ENCODE data around the gene CTNND2.
"Not testable (repeated sequence)": the region's sequence is repeated elsewhere in the genome, so short reads cannot be mapped to it uniquely, and the experiment has no call there.

The CTNND2 gene

GRCh38 chr5:11642438-11642837 lies 261.8 kb downstream of the CTNND2 start:
- no peak for TF ChIP-seq CTCF (conservative IDR thresholded peaks at IDR 0.05; ENCODE audit: low read depth)
- ChIA-PET CTCF (no interaction called here), POLR2A (ENCODE audit: low non-redundant PET) (no interaction called here)
- no peak for DNase-seq (ENCODE audit: low spot score)
- no peak overlapping the region for H3K27ac ChIP-seq

- ChIA-PET CTCF (interaction anchor here (0.6 kb wide), 1 partner anchor 52 kb away, joined by 4 read pairs; no protein-coding TSS in a partner anchor), POLR2A (ENCODE audit: low non-redundant PET) (no interaction called here)
- TF ChIP-seq CTCF (conservative IDR thresholded peaks at IDR 0.05; ENCODE audit: low read depth) = no peak
- DNase-seq (ENCODE audit: low spot score) = no peak
- H3K27ac ChIP-seq = no peak overlapping the region
These were observed 263.9 kb downstream of the CTNND2 start for GRCh38 chr5:11640158-11640873.

GRCh38 chr5:11622785-11623184 lies 281.5 kb downstream of the CTNND2 start:
- no peak for TF ChIP-seq CTCF (conservative IDR thresholded peaks at IDR 0.05; ENCODE audit: low read depth)

GRCh38 chr5:11620172-11620571 lies 284.1 kb downstream of the CTNND2 start:
- no peak for TF ChIP-seq CTCF (conservative IDR thresholded peaks at IDR 0.05; ENCODE audit: low read depth)
- CTCF ChIA-PET = no interaction called here
- no peak overlapping the region for H3K27ac ChIP-seq
- POLR2A ChIA-PET (ENCODE audit: low non-redundant PET) = no interaction called here
- DNase-seq (ENCODE audit: low spot score) = no peak

More at GRCh38 chr5:11622785-11623184, 281.5 kb downstream of the CTNND2 start:
- POLR2A ChIA-PET (ENCODE audit: low non-redundant PET) = no interaction called here
- CTCF ChIA-PET = interaction anchor here (0.6 kb wide), 1 partner anchor 483 kb away, joined by 3 read pairs; no protein-coding TSS in a partner anchor
- DNase-seq (ENCODE audit: low spot score) = no peak
- no peak overlapping the region for H3K27ac ChIP-seq

GRCh38 chr5:11619339-11620024 lies 284.8 kb downstream of the CTNND2 start:
- ChIA-PET CTCF (no interaction called here), POLR2A (ENCODE audit: low non-redundant PET) (no interaction called here)
- TF ChIP-seq CTCF (conservative IDR thresholded peaks at IDR 0.05; ENCODE audit: low read depth) = peak; percentile 29; the same call in 1 of the 2 replicates
- H3K27ac ChIP-seq = no peak overlapping the region
- peak; percentile 4 for DNase-seq (ENCODE audit: low spot score)

GRCh38 chr5:11617080-11617479 lies 287.2 kb downstream of the CTNND2 start:
- H3K27ac ChIP-seq = no peak overlapping the region
- no peak for DNase-seq (ENCODE audit: low spot score)
- CTCF ChIA-PET = no interaction called here
- POLR2A ChIA-PET (ENCODE audit: low non-redundant PET) = no interaction called here
- no peak for TF ChIP-seq CTCF (conservative IDR thresholded peaks at IDR 0.05; ENCODE audit: low read depth)

GRCh38 chr5:11616624-11617023 lies 287.6 kb downstream of the CTNND2 start:
- DNase-seq (ENCODE audit: low spot score); POLR2A ChIA-PET (ENCODE audit: low non-redundant PET); H3K27ac ChIP-seq; CTCF ChIA-PET: not testable (repeated sequence)

All from RWPE1 (cell line).